ENCODE data around the gene PSRC1. TPM values are rescaled to one million over a fixed set of nuclear protein-coding genes. Genes with fewer than 3 reads are reported as not detected.

Gene PSRC1
- total RNA-seq (2022; extraction: Qiagen RNA extraction; ENCODE audit: low read depth): 21.3 to 26.8 TPM (median 24.2 TPM) in 5 replicates

GRCh38 chr1:109282952-109283747 is at the start of gene PSRC1:
TSS of gene PSRC1 (minus strand) at chr1:109283145.

GRCh38 chr1:109306832-109307273 is 23.9 kb upstream of the PSRC1 start, which contains the start of gene MYBPHL:
TSS of gene MYBPHL (minus strand) at chr1:109307011. CDS start at chr1:109306991, 20 bp downstream.

GRCh38 chr1:109248797-109249629 is 33.9 kb downstream of the PSRC1 start, which contains the start of gene CELSR2:
TSS of gene CELSR2 (plus strand) at chr1:109249539. CDS start at chr1:109250080, 541 bp downstream.

Other genes with a start within 250 kb of the PSRC1 start
- gene WDR47, start 241.0 kb downstream of the PSRC1 start, total RNA-seq (2022; extraction: Qiagen RNA extraction; ENCODE audit: low read depth): 5.4 to 7.7 TPM (median 6.6 TPM) in 5 replicates
- 22.8 to 38.9 TPM (median 26.2 TPM) in 5 replicates for gene TAF13, start 207.1 kb downstream of the PSRC1 start, total RNA-seq (2022; extraction: Qiagen RNA extraction; ENCODE audit: low read depth)
- gene TMEM167B, start 192.4 kb downstream of the PSRC1 start, total RNA-seq (2022; extraction: Qiagen RNA extraction; ENCODE audit: low read depth): 9.1 to 13.3 TPM (median 9.7 TPM) in 5 replicates
- gene ELAPOR1, start 169.0 kb downstream of the PSRC1 start, total RNA-seq (2022; extraction: Qiagen RNA extraction; ENCODE audit: low read depth): 0.43 to 1.1 TPM (median 0.51 TPM) in 5 replicates
- gene SARS1, start 69.2 kb downstream of the PSRC1 start, total RNA-seq (2022; extraction: Qiagen RNA extraction; ENCODE audit: low read depth): 97.7 to 110 TPM (median 104 TPM) in 5 replicates
- 3.8 to 6.4 TPM (median 5.5 TPM) in 5 replicates for gene CELSR2, start 33.6 kb downstream of the PSRC1 start, total RNA-seq (2022; extraction: Qiagen RNA extraction; ENCODE audit: low read depth)
- not detected in 5 replicates for gene MYBPHL, start 23.9 kb upstream of the PSRC1 start, total RNA-seq (2022; extraction: Qiagen RNA extraction; ENCODE audit: low read depth)
- 3.4 to 5.0 TPM (median 3.7 TPM) in 5 replicates for gene SORT1, start 114.8 kb upstream of the PSRC1 start, total RNA-seq (2022; extraction: Qiagen RNA extraction; ENCODE audit: low read depth)
- gene PSMA5, start 143.3 kb upstream of the PSRC1 start, total RNA-seq (2022; extraction: Qiagen RNA extraction; ENCODE audit: low read depth): 109 to 121 TPM (median 116 TPM) in 5 replicates
- gene SYPL2, start 183.4 kb upstream of the PSRC1 start, total RNA-seq (2022; extraction: Qiagen RNA extraction; ENCODE audit: low read depth): 0.07 to 0.23 TPM (median 0.13 TPM) in 5 replicates
- 1.7 to 2.8 TPM (median 2.6 TPM) in 5 replicates for gene ATXN7L2, start 200.8 kb upstream of the PSRC1 start, total RNA-seq (2022; extraction: Qiagen RNA extraction; ENCODE audit: low read depth)
- gene CYB561D1, start 210.9 kb upstream of the PSRC1 start, total RNA-seq (2022; extraction: Qiagen RNA extraction; ENCODE audit: low read depth): 3.2 to 5.0 TPM (median 4.0 TPM) in 5 replicates
- 0.84 to 1.3 TPM (median 1.2 TPM) in 5 replicates for gene AMIGO1, start 226.6 kb upstream of the PSRC1 start, total RNA-seq (2022; extraction: Qiagen RNA extraction; ENCODE audit: low read depth)

Measured in A549 treated with CpdA at 1 μM for 4 hours (cell line).